Epithelial cell of prostate (primary cell): ENCODE results near the gene TENM3.
A peak's percentile ranks its signal among the peaks of the same experiment; 100 is the strongest.

Source experiments
- DNase-seq: peaks from one replicate; pipeline ENCODE4 v3.0.0-alpha.2; 2011; ENCODE audit warnings: low read depth, low spot score
- H3K27ac ChIP-seq: fragments of 450-650 bp; 2 replicates; pipeline ENCODE4 v1.5.1; 2017; ENCODE audit warnings: mild to moderate bottlenecking

TENM3 gene

DNA sequence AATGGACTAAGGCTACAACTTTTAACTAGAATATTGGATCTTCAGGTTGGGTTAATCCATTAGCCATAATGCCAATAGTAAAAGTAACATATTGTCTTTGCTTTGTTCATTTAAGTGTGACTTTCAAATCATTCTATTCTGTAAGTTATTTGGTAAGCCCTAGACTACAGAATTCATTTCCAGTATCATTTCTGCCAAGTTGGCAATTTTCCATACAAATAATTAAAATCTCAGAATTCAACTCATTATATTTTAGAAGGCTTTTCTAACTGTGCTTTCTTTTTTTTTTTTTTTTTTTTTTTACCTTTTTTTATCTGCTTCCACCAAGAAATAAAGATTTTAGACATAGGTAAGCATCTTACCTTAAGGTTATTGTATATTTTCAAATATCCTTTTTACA is 500.6 kb downstream of the TENM3 start:
- H3K27ac ChIP-seq: no peak overlapping the region
- DNase-seq: no peak

DNA sequence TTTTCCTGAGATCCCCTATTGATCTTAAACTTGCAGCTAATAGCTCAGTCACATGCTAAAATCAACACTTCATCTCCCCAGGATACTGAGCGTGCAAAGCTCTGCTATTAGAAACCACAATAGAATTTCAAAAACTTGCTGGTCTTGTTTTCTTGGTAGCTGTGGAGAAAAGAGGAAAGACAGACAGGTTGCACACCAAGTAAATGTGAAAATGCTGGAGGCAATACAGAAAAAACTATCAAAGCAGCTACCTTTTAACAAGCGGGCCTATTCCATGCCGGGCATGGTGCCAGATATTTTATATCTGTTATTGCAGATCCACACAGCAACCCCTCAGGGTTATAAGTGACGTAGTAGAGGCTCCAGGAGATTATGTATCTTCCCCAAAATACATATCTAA is 502.0 kb downstream of the TENM3 start:
- DNase-seq: peak; percentile 62

DNA sequence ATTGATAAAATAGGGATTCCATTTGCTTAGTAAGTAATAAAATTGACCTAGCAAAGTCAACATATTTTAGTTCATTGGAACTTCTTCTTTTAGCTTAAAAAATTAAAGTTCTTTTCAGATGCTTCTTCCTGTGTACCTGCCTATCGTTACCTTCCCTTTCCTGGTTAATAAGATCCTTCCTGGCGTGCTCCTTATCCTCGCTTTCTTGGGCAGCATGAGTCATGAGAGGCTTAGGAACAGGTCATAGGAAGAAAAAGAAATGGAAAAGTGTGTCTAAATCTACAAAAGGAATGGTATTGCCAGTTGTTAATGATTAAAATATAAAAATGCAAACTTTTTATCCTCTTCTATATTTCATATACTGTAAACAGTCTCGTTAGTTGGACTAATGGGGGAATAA is 503.7 kb downstream of the TENM3 start:
- no peak for DNase-seq
- H3K27ac ChIP-seq: no peak overlapping the region

More for the DNA sequence above, 502.0 kb downstream of the TENM3 start:
- H3K27ac ChIP-seq: peak overlapping the region; percentile 18

DNA sequence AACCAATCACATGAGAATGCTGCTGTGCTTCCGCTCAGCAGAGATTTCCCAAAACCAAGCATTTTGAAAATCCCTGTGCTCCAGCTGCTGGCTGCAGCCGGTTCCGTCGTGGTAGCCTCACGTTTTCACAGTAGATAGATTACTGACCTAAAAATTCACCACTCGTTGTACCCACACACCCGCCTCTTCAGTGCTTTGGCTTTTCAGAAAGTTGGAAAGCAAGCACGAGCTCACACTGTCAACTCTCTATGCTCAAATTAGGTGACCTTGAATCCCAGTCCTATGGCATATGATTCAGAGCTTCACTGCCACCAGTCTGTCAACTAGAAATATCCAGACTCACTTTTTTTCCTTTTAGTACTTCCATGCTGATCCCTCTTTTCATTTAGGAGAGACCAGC is 505.1 kb downstream of the TENM3 start:
- DNase-seq: no peak
- H3K27ac ChIP-seq: no peak overlapping the region

DNA sequence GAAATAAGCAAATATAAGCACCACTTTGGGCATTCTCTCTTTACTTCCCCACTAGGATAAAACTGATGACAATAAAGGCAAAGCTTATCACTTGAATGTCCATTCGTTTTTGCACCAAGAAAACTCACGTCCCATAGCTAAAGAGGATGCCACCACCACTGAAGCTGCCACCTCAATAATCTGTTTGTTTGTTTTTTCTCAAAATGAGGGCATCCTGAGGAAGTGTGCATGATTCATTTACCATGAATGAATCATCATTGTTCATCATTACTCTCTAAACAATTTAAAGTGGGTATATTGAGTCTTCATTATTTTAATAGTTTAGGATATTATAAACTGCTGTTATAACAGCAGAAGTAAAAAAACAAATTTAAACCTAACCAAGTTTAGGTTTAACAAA is 505.7 kb downstream of the TENM3 start:
- H3K27ac ChIP-seq: no peak overlapping the region
- no peak for DNase-seq

DNA sequence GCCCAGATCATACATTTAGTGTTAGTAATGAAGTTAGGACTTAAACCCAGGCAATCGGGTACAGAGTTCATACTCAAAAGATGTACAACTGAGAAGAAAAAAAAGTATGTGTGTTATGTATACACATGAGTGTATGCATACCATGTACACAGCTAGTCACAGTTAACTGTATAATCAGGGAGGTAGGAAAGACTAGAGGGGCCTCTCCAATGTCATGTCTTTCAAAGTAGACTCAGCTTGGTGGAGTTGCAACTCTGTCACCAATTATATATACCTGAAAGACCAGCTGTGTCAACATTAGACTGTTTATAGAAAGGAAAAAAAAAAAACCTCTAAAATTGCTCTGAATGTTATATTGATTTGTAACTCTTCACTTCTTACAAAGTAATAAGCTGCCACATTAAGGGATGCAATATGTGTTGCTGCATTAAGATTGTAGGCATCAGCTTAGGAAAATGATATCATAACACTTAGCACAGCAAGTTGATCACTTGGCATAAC is 506.5 kb downstream of the TENM3 start:
- no peak for DNase-seq
- H3K27ac ChIP-seq: no peak overlapping the region

DNA sequence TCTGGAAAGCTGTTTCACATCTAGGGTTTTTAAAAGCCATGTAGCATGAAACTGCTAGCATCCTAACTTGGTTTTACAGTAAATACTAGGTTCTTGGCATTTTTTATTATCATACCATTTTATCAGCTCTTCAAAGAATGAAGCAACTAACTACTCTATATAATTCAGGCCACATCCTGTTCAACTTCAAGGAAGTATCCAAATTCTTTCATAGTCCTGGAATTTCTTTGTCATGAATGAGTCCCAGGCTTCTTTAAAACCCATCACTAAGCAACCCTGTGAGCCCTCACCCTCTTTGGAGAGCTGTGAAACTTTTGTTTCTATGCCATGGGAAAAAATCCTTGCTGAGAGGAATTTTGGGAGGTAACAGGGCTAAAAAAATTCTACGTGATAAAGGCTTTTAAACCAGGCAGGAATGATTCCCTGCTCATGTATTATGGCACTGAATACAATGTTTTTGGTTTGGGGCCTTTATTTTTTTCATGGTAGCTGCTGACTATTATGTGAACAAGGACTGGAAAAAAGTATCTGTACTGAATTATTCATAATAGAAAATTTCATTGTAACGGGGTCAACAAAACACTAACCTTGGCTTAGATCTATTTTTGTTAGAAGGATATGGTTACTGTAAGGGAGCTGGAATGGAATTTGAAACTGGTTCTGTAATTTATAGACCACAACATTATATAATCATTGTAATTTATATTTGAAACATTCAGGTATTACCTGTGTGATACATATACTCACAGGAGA is 509.1 kb downstream of the TENM3 start:
- peak overlapping the region; percentile 43 for H3K27ac ChIP-seq
- no peak for DNase-seq

DNA sequence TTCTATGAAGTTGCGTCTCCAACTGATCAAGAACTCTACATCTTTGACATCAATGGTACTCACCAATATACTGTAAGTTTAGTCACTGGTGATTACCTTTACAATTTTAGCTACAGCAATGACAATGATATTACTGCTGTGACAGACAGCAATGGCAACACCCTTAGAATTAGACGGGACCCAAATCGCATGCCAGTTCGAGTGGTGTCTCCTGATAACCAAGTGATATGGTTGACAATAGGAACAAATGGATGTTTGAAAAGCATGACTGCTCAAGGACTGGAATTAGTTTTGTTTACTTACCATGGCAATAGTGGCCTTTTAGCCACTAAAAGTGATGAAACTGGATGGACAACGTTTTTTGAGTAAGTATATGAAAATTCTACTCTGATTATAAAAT is 511.7 kb downstream of the TENM3 start:
- H3K27ac ChIP-seq: no peak overlapping the region
- no peak for DNase-seq

DNA sequence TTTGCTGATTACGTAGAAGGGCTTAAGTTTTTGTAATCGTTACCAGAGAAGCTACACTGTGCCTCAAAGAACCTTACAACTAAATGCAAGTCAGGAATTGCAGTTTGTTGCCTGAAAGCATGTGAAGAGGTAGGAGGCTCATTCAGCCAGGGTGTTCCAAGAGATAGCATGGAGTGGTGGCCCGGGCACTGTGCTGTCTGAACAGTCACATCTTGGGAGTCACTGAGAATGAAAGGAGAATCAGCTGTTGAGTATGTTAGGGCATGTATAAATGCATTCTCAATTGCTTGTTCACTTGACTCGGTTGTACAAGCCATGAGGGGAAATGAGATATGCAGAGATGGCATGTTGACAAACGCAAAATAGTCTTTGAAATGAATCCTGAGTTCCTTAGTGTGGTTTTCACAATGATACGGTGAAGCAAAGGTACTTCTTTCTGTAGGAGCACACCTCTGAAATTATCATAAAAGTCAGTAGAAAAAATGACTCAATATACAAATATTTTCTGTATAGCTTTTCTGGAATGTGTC is 513.0 kb downstream of the TENM3 start:
- no peak overlapping the region for H3K27ac ChIP-seq
- no peak for DNase-seq

DNA sequence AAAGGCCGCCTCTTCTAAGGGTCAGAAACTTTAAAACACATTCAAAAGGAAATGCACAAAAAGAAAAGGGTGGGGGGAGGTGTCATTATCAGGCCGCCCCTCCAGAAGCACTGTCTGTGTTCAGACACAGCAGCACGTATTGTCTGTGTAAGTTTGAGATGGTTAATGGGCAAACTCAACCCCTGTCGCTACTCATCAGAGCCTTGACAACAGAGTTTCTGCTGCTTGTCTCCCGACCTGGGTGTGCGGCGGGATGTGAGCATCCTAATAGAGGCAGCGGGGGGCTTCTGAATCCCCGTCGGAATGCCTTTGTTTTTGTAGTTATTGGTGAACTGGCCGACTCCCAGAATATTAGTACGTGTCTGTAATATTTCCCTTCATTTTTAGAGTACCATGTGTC is 515.1 kb downstream of the TENM3 start:
- no peak overlapping the region for H3K27ac ChIP-seq
- no peak for DNase-seq

DNA sequence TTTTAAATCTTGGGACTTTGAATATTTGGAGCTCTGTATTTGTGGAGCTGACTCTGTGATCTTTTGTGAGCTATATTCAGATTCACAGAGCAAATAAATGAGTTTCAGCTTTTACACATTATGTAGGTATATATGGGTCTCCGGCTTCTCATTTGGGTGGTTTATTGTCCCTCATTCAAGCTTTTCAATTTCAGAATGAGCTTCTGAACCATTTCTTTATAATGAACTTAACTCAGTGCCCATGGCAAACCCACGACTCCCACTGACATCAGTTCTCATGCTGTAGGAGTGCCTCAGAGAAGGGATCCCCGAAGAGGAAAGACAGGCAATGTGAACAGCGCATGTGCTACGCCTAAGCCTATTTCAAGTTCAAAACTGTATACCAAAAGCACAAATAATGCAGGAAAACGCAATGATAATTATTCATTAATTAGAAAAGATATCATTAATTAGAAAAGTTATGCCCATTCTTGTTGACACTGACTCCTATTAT is 517.4 kb downstream of the TENM3 start:
- H3K27ac ChIP-seq: no peak overlapping the region

DNA sequence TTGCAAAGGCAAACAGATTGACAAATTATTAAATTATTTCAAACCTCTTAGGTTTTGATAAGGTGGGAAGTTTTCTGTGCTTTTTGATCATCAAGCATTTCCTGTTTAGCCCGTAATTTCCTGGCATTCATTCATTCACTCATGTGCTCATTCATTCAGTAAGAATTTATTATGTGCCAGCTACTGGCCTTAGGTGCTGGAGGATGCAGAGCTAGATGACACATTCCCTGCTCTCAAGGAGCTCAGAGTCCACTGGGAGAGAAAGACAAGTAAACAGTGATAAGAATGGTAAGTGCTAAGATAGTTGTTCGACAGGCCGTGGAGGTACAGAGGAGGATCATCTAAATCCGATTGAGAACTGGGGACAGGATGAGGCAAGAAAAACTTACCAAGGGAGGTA is 520.9 kb downstream of the TENM3 start:
- H3K27ac ChIP-seq: no peak overlapping the region
- DNase-seq: no peak

More for the DNA sequence above, 517.4 kb downstream of the TENM3 start:
- no peak for DNase-seq

DNA sequence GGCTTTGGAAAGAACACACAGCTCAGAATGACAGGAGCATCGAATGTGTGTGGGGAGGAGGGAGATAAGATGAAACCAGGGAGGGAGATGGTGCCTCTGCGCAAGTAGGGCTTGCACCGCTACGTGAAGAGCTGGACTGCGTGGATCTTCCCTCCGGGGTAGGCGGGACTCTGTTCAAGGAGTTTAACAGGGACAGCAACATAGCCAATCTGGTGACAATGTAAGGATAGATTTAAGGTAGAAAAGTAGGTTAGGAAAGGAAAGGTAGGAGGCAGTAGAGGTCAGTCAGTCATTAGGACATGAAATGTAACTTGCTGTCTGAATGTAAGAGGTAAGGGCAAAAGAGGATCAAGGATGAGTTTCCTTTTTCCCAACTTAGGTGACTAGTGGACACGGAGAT is 521.4 kb downstream of the TENM3 start:
- DNase-seq: no peak
- no peak overlapping the region for H3K27ac ChIP-seq

DNA sequence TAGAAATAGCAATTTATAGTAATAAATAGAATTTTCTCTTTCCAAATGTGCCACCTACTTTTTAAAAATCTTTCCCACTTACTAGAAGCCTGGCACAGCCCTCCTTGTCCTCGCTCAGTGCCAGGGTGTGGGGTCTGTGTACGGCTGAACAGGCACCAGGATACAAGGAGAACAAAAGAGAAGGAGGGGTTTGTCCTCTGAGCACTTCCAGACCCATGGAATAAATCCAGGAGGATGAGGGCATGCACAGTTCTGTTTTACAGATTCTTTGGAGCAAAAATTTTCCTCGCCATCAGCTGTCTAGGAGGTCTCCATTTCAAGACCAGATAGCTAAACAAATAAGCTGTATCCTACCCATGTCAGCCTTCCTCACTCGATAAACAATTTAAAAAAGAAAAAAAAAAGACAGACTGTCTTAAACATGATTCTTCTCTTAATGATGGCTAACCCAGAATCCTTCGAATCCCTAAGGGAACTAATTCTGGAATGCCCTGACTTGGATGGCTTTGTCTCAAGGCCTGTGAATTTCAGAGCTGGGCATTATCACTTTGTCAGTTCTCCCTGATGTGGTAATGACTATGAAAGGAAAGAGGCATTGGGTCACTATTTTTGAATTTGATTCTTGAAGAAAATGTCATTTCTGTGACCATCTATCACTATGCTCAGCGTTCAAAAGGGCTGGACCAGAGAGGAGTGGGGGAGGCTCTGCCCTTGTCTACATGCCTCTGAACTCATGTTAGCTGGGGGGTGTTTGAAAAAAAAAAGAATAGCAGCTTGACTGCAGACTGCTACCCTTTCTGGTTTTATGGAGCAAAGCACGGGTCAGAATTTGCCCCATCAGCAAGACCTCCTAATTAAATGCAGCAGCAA is 523.0 kb downstream of the TENM3 start:
- no peak for DNase-seq
- no peak overlapping the region for H3K27ac ChIP-seq

DNA sequence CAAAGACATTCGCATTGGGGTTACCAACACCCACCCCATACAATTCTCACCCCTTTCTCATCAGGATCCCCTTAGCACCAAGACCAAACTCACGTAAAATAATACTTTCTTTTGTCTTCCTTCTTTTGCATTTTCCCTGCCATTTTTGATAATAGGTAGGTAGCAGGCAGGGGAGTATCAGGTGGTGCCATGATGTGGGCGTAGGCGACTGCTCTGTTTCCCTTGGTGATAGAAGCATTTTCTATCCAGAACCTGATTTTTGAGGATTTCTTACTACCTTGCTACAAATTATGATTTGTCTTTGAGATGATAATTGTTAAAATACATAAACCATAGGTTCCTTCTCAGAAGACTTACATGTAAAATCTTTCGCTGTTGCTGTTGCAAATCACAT is 523.7 kb downstream of the TENM3 start:
- H3K27ac ChIP-seq: no peak overlapping the region
- no peak for DNase-seq

DNA sequence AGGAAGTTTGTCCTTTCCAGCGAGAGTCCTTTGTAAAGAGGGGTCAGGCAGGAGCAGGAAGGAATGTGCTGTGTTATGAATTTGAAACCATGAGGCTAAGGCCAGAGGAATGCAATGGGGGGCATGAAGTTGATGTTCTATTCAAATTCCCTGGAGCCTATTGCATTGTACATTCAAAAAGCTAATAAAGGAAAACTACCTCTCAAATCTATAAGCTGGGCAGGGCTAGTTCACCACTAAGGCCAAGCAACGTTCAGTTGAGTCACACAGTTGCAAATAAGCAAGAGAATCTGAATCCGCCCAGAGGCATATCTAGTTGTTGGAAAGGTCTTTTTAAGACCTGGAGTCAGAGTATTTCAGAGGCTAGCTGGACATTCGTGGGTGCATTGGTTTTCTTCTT is 525.6 kb downstream of the TENM3 start:
- DNase-seq: no peak

DNA sequence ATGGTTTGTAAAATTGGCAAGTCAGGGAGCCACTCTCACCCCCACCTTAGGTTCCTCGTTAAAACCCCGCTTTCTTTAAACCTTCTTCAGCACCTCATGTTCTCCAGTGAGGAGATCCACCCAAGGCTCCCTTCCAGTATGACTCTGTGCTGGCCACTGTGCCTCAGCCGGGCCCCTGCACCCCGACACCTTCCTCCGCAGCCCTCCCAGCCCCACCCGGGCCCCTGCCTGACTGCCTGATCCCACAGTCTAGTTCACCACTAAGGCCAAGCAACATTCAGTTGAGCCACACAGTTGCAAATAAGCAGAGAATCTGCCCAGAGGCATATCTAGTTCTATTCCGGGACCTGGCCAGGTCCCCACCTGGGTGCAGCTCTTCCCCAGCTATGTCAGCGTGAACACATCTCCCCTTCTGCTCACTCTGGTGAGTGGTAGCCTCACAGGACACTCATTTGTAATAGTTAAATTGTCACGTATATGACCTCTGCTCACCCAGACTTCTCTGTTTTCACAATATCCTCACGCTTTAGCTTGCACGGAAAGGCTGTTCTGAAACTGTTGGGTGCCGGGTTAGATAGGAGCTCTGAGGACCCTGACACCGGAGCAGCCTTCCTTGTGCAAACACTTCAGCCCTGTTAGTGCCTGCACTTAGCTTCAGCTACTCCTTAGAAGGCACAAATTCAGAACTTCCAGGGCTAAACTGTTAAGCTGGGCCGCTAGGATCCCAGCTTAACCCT is 527.2 kb downstream of the TENM3 start:
- H3K27ac ChIP-seq: no peak overlapping the region
- DNase-seq: no peak

More for the DNA sequence above, 525.6 kb downstream of the TENM3 start:
- no peak overlapping the region for H3K27ac ChIP-seq

DNA sequence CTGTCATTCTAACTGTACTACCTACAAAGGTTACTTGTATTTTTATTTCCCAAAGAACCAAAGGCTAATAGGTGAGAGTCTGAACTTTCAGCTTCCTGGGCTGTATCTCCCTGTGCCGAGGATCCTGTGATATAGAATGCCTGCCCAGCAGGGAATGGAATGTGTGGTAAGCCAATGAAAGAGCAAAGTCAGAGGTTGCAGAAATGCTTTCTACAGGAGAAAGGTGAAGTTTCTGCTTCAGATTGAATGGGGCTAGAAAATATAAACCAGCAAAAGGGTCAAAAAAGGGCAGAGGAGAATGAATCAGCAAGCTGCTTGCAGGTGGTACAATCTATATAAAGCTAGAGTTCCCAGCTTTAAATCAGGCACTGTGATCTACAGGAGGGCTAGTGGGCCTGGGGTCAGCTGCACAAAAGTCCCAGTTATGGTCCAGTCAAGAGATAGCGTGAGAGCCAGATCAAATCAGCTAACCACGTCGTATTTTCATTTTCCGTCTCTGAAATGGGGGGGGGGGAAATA is 527.9 kb downstream of the TENM3 start:
- no peak overlapping the region for H3K27ac ChIP-seq
- DNase-seq: no peak

DNA sequence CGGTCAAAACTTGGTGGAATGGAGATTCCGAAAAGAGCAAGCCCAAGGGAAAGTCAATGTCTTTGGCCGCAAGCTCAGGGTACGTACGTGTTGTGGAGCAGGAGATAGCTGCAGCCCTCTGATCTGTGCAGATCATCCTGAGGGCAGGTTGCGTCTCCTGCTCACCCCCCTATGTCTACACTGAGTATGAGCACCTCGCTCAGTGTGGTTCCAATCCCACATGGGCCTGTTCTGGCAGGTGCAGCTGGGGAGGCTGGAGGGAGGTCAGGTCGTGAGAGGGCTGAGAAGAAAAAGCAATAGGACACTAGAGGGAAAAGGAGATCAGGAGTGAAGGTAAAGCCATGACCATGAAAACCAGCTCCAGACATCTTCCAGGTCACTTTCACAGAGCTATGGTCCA is 531.9 kb downstream of the TENM3 start:
- H3K27ac ChIP-seq: no peak overlapping the region
- DNase-seq: no peak
